Heart left ventricle (tissue), 13 donors: Measurements from ENCODE around the gene IL23R.

Source experiments
- POLR2A ChIP-seq, 2 donors: fragments of 450-650 bp; IDR thresholded peaks; one replicate each; pipeline ENCODE4 v1.6.1; 2017; ENCODE audit warnings: antibody characterized with exemption in 2 of 2, mild to moderate bottlenecking in 2 of 2, moderate library complexity in 2 of 2
- TF ChIP-seq, protein P1 (sequence below), 12 donors: fragments of 200-600 bp; sonication (generic) in 4 of 12; IDR thresholded peaks; one replicate each; pipeline versions ENCODE4 v1.5.0 to v1.8.0; 2018 to 2022; ENCODE audit warnings: antibody characterized with exemption in 12 of 12, mild to moderate bottlenecking in 5 of 12
- donor health status: ischemic (EF 13 %, LVEDD 7.1; RV severe dilation, severe dysfunction).
- donor health status: DM: no; HTN: yes; CAD: no.
- donor health status: DM: no; HTN: no; CAD: no.
- donor health status: ischemic (EF 25% LVEDD 6.9; RV normal size, moderate dysfunction).
- donor health status: ischemic (EF 25% LVEDD 5.7; RV mildly dilated, moderate dysfunction).
- donor health status: ischemic (EF 35%, LVEDD 5.7; RV mildly dilated, moderate dysfunction).
- donor health status: nonischemic (EF 11% LVEDD 7.7; RV severe dilation, severe dysfunction).
- donor health status: DM: yes; HTN: yes; CAD: no.
- donor health status: PGD.
- donor health status: ischemic (EF 29% LVEDD 5.4; RV normal size, mild dysfunction).
- donor health status: nonischemic (EF 23%, LVEDD 6.1; RV moderate dilation, normal function).

DNA sequence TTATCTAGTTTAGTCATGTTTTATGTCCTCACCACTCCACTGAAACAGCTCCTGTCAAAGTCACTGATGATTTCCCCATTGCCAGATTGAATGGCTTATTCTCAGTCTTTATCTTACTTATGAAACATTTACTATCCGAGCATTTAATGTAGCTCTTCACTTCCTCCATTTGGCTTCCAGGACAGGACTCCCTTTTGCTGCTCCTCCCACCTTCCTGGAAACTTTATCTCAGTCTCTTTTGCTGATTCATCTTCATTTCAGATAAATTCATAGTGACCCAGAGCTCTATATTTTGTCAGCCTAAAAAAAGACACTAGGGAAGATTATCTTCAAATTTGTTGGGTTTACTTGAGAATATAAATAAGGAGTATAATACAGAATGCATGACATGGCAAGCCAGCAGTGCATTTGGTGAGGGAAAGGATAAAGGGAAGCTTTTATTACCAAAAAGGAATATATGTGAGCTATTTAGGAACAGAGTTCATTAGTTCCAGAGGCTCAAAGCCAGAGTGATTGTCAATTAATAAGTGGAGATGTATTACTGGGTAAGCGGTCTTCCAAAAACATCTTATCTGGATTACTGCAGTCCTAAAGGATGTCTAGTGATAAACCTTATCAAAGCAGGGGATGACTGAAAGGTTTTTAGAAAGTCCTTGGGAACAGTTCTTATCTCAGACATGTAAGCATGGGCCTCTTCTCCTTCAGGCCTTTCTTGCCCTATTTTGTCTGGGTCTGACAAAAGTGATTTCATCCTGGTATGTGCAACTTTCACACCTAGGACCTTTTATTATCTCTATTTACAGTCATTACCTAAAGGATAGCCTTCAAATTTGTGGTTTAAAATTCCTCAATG is 25.6 kb downstream of the IL23R start:
- TF ChIP-seq, protein P1, sequence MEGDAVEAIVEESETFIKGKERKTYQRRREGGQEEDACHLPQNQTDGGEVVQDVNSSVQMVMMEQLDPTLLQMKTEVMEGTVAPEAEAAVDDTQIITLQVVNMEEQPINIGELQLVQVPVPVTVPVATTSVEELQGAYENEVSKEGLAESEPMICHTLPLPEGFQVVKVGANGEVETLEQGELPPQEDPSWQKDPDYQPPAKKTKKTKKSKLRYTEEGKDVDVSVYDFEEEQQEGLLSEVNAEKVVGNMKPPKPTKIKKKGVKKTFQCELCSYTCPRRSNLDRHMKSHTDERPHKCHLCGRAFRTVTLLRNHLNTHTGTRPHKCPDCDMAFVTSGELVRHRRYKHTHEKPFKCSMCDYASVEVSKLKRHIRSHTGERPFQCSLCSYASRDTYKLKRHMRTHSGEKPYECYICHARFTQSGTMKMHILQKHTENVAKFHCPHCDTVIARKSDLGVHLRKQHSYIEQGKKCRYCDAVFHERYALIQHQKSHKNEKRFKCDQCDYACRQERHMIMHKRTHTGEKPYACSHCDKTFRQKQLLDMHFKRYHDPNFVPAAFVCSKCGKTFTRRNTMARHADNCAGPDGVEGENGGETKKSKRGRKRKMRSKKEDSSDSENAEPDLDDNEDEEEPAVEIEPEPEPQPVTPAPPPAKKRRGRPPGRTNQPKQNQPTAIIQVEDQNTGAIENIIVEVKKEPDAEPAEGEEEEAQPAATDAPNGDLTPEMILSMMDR (IDR thresholded peaks at IDR 0.05) = no peak
- no peak for TF ChIP-seq POLR2A (IDR thresholded peaks at IDR 0.05)
